ENCODE results near the gene C9orf50. TPM values are rescaled to one million over a fixed set of nuclear protein-coding genes. Genes with fewer than 3 reads are reported as not detected.
"Not testable (repeated sequence)": the region's sequence is repeated elsewhere in the genome, so short reads cannot be mapped to it uniquely, and the experiment has no call there.

Gene C9orf50
- total and polyA plus RNA-seq, 4 experiments from 2014 or later, result not detected

DNA sequence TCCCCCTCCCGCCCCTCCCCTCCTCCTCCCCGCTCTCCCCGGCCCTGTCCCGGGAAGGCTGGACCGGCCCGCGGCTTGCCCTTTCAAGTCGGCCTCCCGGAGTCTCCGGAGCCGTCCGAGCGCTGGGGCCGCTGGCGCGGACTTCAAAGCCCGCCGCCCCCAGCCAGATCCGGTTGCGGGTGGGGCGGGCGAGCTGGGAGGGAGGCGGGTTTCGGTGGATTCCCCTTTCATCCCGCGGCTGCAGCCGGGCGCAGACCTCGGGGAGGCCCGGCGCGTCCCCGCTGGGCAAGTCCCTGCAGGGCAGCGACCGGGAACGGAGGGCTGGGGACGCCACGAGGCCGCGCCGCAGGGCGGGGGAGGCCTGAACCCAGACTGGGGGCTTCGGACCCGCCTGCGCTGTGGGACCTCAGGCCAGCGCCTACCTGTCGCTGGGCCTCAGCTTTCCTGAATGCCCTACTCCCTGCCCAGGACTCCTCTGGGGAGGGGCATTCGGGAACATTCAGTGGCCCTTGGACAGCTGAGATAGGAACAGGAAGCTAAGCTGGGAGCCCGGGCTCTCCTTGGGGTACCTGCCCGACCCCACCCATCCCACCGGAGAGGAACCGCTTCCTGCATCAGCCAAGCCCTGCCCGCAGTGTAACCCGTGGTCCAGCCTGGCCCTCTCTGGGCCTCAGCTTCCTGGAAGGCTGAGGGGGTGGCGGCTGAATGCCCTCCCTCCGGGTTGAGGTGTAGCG, 23.4 kb downstream of the C9orf50 start:
- Histone ChIP-seq H3K27me3 (ENCODE audit: insufficient read depth, low read length) (peaks cover 6% of the 10 kb centered on the region), H3K27ac (ENCODE audit: low read depth, low read length) (peak overlapping the region; percentile 47), H3K4me3 (ENCODE audit: low read length in 2 of 2) (peak overlapping the region in 1 of 2 donors; percentile 45), H3K9me3 (ENCODE audit: control insufficient read depth in 1 of 2, low read length in 2 of 2) (no peaks in the 10 kb centered on the region), H3K4me1 (ENCODE audit: insufficient read depth, low read length) (peaks cover 20% of the 10 kb centered on the region), H3K36me3 (ENCODE audit: insufficient read depth, low read length) (no peaks in the 10 kb centered on the region)
- CTCF ChIA-PET (ENCODE audit: partially characterized antibody), result interaction anchor here (1.0 to 1.5 kb wide), 4 partner anchors 13 to 459 kb away, joined by 4 to 6 read pairs (median 4); no protein-coding TSS in a partner anchor
- Mint-ChIP-seq H3K4me3 (peak overlapping the region; percentile 33 to 79 (median 68)), H3K36me3 (no peaks in the 10 kb centered on the region), H3K9me3 (peaks cover 0 to 2% (median 0%) of the 10 kb centered on the region in 8 donors), H3K27ac (peak overlapping the region in 5 of 7 donors; percentile 43 to 87 (median 71)), H3K4me1 (peaks cover 9 to 39% (median 16%) of the 10 kb centered on the region in 4 donors), H3K27me3 (no peaks in the 10 kb centered on the region)
- POLR2A ChIA-PET (ENCODE audit: partially characterized antibody), result interaction anchor here (0.7 to 3.2 kb wide), 6 partner anchors 11 to 420 kb away, joined by 3 to 17 read pairs (median 4); partner anchors contain the start of gene IER5L
- DNase-seq, result peak in 1 of 5 donors; percentile 60
- intact Hi-C loops (cut with micrococcal nuclease), result no loop called here

DNA sequence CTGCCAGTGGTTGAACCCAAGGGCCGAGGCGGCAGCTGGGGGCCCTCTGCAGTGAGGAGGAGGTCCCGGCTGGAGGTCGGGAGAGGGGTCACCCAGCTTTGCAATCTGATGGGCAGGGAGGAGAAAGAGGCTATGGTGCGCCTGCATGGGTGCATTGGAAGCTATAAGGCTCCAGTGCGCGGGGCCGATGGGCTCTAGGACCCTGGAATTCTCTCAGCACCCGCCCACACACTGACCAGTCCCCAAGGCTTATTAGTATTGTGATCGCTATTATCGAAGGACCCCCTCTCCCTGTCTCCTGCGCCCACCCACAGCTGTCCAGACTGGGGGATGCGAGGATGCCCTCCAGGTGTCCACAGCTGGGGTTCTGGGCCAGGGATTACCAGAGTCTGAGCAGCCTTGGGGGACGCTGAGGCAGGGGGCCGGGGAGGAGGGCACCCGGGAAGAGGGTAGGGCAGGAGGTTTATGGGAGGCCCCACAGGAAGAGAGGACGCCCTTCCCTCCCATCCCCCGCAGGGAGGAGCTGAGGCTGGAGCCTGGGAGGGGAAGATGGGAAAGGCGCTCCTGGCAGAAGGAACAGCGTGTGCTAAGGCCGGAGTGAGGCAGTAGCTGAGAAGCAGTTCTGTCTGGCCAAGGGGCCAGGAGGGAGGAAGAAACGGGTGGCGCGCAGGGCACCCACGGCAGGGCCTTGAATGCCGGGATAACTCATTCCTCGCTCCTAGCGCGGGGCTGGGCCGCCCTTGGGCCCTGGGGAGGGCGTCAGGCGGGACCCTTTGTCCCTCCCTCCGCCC, 24.2 kb downstream of the C9orf50 start:
- intact Hi-C loops (cut with micrococcal nuclease), result no loop called here
- no peak for DNase-seq
- Histone ChIP-seq H3K36me3 (ENCODE audit: insufficient read depth, low read length) (no peaks in the 10 kb centered on the region), H3K27me3 (ENCODE audit: insufficient read depth, low read length) (peaks cover 6% of the 10 kb centered on the region), H3K9me3 (ENCODE audit: control insufficient read depth in 1 of 2, low read length in 2 of 2) (no peaks in the 10 kb centered on the region), H3K27ac (ENCODE audit: low read depth, low read length) (peak overlapping the region; percentile 4), H3K4me3 (ENCODE audit: low read length in 2 of 2) (no peak overlapping the region), H3K4me1 (ENCODE audit: insufficient read depth, low read length) (peaks cover 20% of the 10 kb centered on the region)
- H3K9me3 Mint-ChIP-seq, result peaks cover 0 to 2% (median 0%) of the 10 kb centered on the region in 8 donors
- CTCF ChIA-PET (ENCODE audit: partially characterized antibody), result interaction anchor here (0.7 to 1.5 kb wide), 4 partner anchors 9 to 458 kb away, joined by 3 to 5 read pairs (median 4); no protein-coding TSS in a partner anchor
- peak overlapping the region in 6 of 8 donors; percentile 43 to 72 (median 54) for H3K4me3 Mint-ChIP-seq
- POLR2A ChIA-PET (ENCODE audit: partially characterized antibody), result interaction anchor here (0.7 to 3.2 kb wide), 6 partner anchors 8 to 361 kb away, joined by 3 to 17 read pairs (median 4); no protein-coding TSS in a partner anchor
- peaks cover 9 to 39% (median 16%) of the 10 kb centered on the region in 4 donors for H3K4me1 Mint-ChIP-seq
- H3K36me3 Mint-ChIP-seq, result no peaks in the 10 kb centered on the region
- H3K27ac Mint-ChIP-seq, result peak overlapping the region in 4 of 7 donors; percentile 19 to 78 (median 66)
- H3K27me3 Mint-ChIP-seq, result no peaks in the 10 kb centered on the region

DNA sequence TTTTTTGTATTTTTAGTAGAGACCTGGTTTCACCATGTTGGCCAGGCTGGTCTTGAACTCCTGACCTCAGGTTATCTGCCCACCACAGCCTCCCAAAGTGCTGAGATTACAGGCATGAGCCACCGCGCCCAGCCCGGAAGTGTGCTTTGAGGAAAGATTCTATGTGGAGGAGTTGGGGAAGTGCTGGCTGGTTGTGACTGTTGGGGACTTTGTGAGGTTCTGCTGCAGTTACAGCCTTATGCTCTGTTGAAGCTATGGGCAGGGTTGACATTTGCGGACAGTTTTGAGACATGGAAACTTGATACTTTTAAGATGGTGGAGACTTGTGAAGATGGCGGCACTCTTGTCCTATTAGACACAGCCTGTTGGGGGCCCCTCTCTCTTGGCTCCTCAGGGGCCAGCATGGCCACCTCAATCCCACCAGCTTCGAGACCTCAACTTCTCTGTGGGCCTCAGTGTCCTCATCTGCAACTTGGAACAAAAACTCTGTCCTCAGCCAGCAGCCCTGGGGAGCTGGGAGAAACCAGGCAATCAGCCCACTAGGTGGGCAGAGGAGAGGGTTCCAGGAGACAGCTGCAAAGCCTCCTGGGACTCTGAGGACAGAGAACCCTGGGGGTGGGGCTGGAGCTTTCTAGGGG, 24.9 kb downstream of the C9orf50 start:
- Histone ChIP-seq H3K36me3 (ENCODE audit: insufficient read depth, low read length) (no peaks in the 10 kb centered on the region), H3K27ac (ENCODE audit: low read depth, low read length) (no peak overlapping the region), H3K27me3 (ENCODE audit: insufficient read depth, low read length) (peaks cover 6% of the 10 kb centered on the region), H3K4me3 (ENCODE audit: low read length in 2 of 2) (no peak overlapping the region), H3K4me1 (ENCODE audit: insufficient read depth, low read length) (peaks cover 20% of the 10 kb centered on the region), H3K9me3 (ENCODE audit: control insufficient read depth in 1 of 2, low read length in 2 of 2) (no peaks in the 10 kb centered on the region)
- Mint-ChIP-seq H3K4me1 (peaks cover 9 to 39% (median 16%) of the 10 kb centered on the region in 4 donors), H3K36me3 (no peaks in the 10 kb centered on the region), H3K4me3 (peak overlapping the region in 5 of 8 donors; percentile 7 to 64 (median 57)), H3K27me3 (no peaks in the 10 kb centered on the region), H3K27ac (peak overlapping the region in 6 of 7 donors; percentile 19 to 70 (median 58)), H3K9me3 (peaks cover 0 to 2% (median 0%) of the 10 kb centered on the region in 8 donors)
- ChIA-PET POLR2A (ENCODE audit: partially characterized antibody) (interaction anchor here (0.8 to 3.2 kb wide), 2 partner anchors 9 to 12 kb away, joined by 4 to 17 read pairs; no protein-coding TSS in a partner anchor), CTCF (ENCODE audit: partially characterized antibody) (interaction anchor here (0.6 to 1.5 kb wide), 5 partner anchors 15 to 457 kb away, joined by 3 to 5 read pairs (median 4); no protein-coding TSS in a partner anchor)
- intact Hi-C loops (cut with micrococcal nuclease), result no loop called here
- no peak for DNase-seq

DNA sequence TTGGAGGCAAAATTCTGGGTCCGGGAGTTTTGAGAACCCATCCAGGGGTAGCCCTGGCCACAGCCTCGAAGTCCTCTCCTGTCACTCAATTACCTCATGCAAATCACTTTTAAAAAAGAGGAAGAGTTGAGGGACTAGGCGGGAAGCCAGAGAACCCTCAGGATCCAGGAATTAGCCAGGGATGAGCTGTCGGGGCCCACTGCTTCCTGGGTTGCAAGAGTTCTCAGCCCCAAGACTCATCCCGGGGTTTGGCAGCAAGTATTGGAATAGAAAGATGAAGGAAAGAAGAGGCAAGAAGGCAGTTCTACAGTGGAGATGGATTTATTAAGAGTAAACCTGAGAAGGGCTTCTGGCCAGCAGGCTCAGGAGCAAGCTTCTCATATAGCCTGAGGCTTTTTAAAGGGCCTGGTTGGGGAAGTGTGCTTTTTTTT, 25.6 kb downstream of the C9orf50 start:
- no peaks in the 10 kb centered on the region for H3K36me3 ChIP-seq (ENCODE audit: insufficient read depth, low read length)
- ChIA-PET POLR2A (ENCODE audit: partially characterized antibody) (interaction anchor here (3.2 kb wide), 1 partner anchor 12 kb away, joined by 17 read pairs; no protein-coding TSS in a partner anchor), CTCF (ENCODE audit: partially characterized antibody) (interaction anchor here (0.6 to 1.3 kb wide), 3 partner anchors 22 to 452 kb away, joined by 3 to 4 read pairs (median 3); no protein-coding TSS in a partner anchor)
- H3K4me1 ChIP-seq (ENCODE audit: insufficient read depth, low read length), result peaks cover 20% of the 10 kb centered on the region
- no peak overlapping the region for H3K4me3 ChIP-seq (ENCODE audit: low read length in 2 of 2)
- intact Hi-C loops (cut with micrococcal nuclease), result no loop called here
- no peak overlapping the region for H3K27ac ChIP-seq (ENCODE audit: low read depth, low read length)
- DNase-seq, result no peak
- Mint-ChIP-seq H3K36me3 (no peaks in the 10 kb centered on the region), H3K27me3 (peaks cover 0 to 1% of the 10 kb centered on the region in 2 donors), H3K4me1 (peaks cover 9 to 39% (median 16%) of the 10 kb centered on the region in 4 donors), H3K9me3 (peaks cover 0 to 2% (median 0%) of the 10 kb centered on the region in 8 donors), H3K4me3 (peak overlapping the region in 1 of 8 donors; percentile 30), H3K27ac (peak overlapping the region in 2 of 7 donors; percentile 19 to 75)
- peaks cover 6% of the 10 kb centered on the region for H3K27me3 ChIP-seq (ENCODE audit: insufficient read depth, low read length)
- no peaks in the 10 kb centered on the region for H3K9me3 ChIP-seq (ENCODE audit: control insufficient read depth in 1 of 2, low read length in 2 of 2)

DNA sequence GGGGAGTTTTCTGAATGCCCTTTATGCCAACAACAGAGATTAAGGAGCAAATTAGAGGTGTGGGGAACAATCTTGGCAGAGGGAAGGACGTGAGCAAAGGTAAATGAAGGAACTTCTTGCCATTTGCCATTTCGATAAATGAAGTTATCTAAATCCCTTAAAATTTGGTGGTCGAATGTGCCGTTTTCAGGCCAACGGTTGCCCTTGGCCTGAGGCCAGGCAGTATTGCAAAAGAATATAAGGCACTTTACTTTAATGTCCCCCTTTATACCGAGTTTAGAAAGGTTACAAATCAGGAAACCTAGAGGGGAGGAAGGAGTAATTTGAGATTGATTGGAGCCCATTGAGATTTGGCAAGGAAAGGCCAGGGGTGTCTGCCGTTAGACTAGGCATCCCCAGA, 26.3 kb downstream of the C9orf50 start:
- peaks cover 6% of the 10 kb centered on the region for H3K27me3 ChIP-seq (ENCODE audit: insufficient read depth, low read length)
- H3K36me3 Mint-ChIP-seq, result no peaks in the 10 kb centered on the region
- H3K9me3 Mint-ChIP-seq, result peaks cover 0 to 2% (median 0%) of the 10 kb centered on the region in 8 donors
- no peak for DNase-seq
- peak overlapping the region in 1 of 8 donors; percentile 2 for H3K4me3 Mint-ChIP-seq
- no peaks in the 10 kb centered on the region for H3K9me3 ChIP-seq (ENCODE audit: control insufficient read depth in 1 of 2, low read length in 2 of 2)
- H3K27ac Mint-ChIP-seq, result peak overlapping the region in 3 of 7 donors; percentile 19 to 49 (median 42)
- ChIA-PET CTCF (ENCODE audit: partially characterized antibody) (no interaction called here), POLR2A (ENCODE audit: partially characterized antibody) (no interaction called here)
- H3K27me3 Mint-ChIP-seq, result peaks cover 0 to 1% of the 10 kb centered on the region in 2 donors
- no peaks in the 10 kb centered on the region for H3K36me3 ChIP-seq (ENCODE audit: insufficient read depth, low read length)
- intact Hi-C loops (cut with micrococcal nuclease), result no loop called here
- peaks cover 9 to 39% (median 16%) of the 10 kb centered on the region in 4 donors for H3K4me1 Mint-ChIP-seq
- H3K27ac ChIP-seq (ENCODE audit: low read depth, low read length), result no peak overlapping the region
- H3K4me1 ChIP-seq (ENCODE audit: insufficient read depth, low read length), result peaks cover 20% of the 10 kb centered on the region
- H3K4me3 ChIP-seq (ENCODE audit: low read length in 2 of 2), result no peak overlapping the region

DNA sequence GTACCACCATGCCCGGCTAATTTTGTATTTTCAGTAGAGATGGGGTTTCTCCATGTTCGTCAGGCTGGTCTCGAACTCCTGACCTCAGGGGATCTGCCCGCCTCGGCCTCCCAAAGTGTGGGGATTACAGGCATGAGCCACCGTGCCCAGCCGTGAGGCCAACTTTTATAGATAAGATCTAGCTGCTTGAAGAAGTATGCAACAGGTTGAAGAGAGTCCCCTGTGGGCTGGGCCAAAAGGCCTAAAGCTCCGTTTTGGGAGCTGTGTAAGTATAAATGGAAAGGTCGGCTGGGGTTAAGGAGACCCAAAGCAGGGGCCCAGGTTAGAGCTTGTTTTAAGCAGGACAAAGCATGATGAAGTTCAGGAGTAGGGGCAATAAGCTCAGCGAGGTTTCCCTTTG, 28.1 kb downstream of the C9orf50 start:
- H3K4me1 ChIP-seq (ENCODE audit: insufficient read depth, low read length); H3K9me3 ChIP-seq (ENCODE audit: control insufficient read depth in 1 of 2, low read length in 2 of 2); H3K4me3 ChIP-seq (ENCODE audit: low read length in 2 of 2); H3K36me3 Mint-ChIP-seq; intact Hi-C loops (cut with micrococcal nuclease); DNase-seq; H3K4me3 Mint-ChIP-seq; H3K9me3 Mint-ChIP-seq; H3K27ac ChIP-seq (ENCODE audit: low read depth, low read length); H3K27me3 Mint-ChIP-seq; CTCF ChIA-PET (ENCODE audit: partially characterized antibody); H3K27ac Mint-ChIP-seq; H3K27me3 ChIP-seq (ENCODE audit: insufficient read depth, low read length); POLR2A ChIA-PET (ENCODE audit: partially characterized antibody); H3K36me3 ChIP-seq (ENCODE audit: insufficient read depth, low read length): not testable (repeated sequence)
- peaks cover 2 to 34% (median 9%) of the 10 kb centered on the region in 4 donors for H3K4me1 Mint-ChIP-seq
